Esophagus muscularis mucosa (tissue), 4 donors: ENCODE results near the gene CHRNB4. TPM values are rescaled to one million over a fixed set of nuclear protein-coding genes. Genes with fewer than 3 reads are reported as not detected.

ENCODE experiments used
- DNase-seq: peaks from one replicate; pipeline ENCODE4 v3.0.0-alpha.2; 2017; ENCODE audit errors: extremely low spot score
- H3K27ac ChIP-seq, 4 donors: fragments of 200-600 bp; sonication (generic); replicated peaks in 1 of 4; 1 replicate in 3 of 4; 2 replicates in 1 of 4; pipeline ENCODE4 v1.5.1; 2016 to 2019; ENCODE audit warnings: mild to moderate bottlenecking in 1 of 4
- H3K27me3 ChIP-seq, 4 donors: fragments of 200-600 bp; sonication (generic); one replicate each; pipeline versions ENCODE4 v1.5.1 to v1.6.0; 2016 to 2019
- H3K36me3 ChIP-seq, 4 donors: fragments of 200-600 bp; sonication (generic); one replicate each; pipeline ENCODE4 v1.5.1; 2016 to 2019
- H3K4me1 ChIP-seq, 4 donors: fragments of 200-600 bp; sonication (generic); one replicate each; pipeline ENCODE4 v1.5.1; 2016 to 2019
- H3K4me3 ChIP-seq, 4 donors: fragments of 200-600 bp; sonication (generic); 1 replicate in 2 of 4; 2 replicates in 2 of 4; pipeline ENCODE4 v1.5.1; 2016 to 2019; ENCODE audit warnings: mild to moderate bottlenecking in 4 of 4, moderate library complexity in 1 of 4
- H3K9me3 ChIP-seq, 4 donors: fragments of 200-600 bp; sonication (generic); 1 replicate in 3 of 4; 2 replicates in 1 of 4; pipeline ENCODE4 v1.5.1; 2016 to 2019
- EP300 ChIP-seq: sonication (generic); formaldehyde crosslinking; IDR thresholded peaks from one replicate; pipeline ENCODE4 v1.6.1; 2017; ENCODE audit warnings: antibody characterized with exemption
- POLR2A ChIP-seq: fragments of 450-650 bp; IDR thresholded peaks from one replicate; pipeline ENCODE4 v1.6.1; 2017; ENCODE audit warnings: antibody characterized with exemption, moderate library complexity, mild to moderate bottlenecking, low read depth
- POLR2AphosphoS5 ChIP-seq, 2 donors: sonication (generic); formaldehyde crosslinking; IDR thresholded peaks; one replicate each; pipeline ENCODE4 v1.6.1; 2017; ENCODE audit warnings: antibody characterized with exemption in 2 of 2
- WGBS: methylation state at CpG from one replicate; pipeline ENCODE4 v1.1.5; 2018; 5-methylcytosine and 5-hydroxymethylcytosine counted together
- intact Hi-C: fragments of 100-400 bp; cut with DNase I; formaldehyde crosslinking; loops from one replicate; pipeline ENCODE4 v1.15.1; 2023
- total RNA-seq, 4 donors: library from RNA; depleted of rRNA; stranded (reverse); fragments of >200 nt; gene quantifications; one replicate each; pipeline versions ENCODE4 v1.1.0 to v1.2.1, GENCODE V29; 2016
- TF ChIP-seq, protein P1 (sequence below), 3 experiments: fragments of 200-600 bp in 2 of 3; fragments of 450-650 bp in 1 of 3; sonication (generic) in 2 of 3; IDR thresholded peaks; one replicate each; pipeline ENCODE4 v1.5.1; 2017 to 2019; ENCODE audit warnings: antibody characterized with exemption in 3 of 3, mild to moderate bottlenecking in 2 of 3, moderate library complexity in 1 of 3

Gene CHRNB4
- total RNA-seq, 4 donors from 2014 or later = 0.26 to 0.50 (median 0.34) TPM; not detected in 1

DNA sequence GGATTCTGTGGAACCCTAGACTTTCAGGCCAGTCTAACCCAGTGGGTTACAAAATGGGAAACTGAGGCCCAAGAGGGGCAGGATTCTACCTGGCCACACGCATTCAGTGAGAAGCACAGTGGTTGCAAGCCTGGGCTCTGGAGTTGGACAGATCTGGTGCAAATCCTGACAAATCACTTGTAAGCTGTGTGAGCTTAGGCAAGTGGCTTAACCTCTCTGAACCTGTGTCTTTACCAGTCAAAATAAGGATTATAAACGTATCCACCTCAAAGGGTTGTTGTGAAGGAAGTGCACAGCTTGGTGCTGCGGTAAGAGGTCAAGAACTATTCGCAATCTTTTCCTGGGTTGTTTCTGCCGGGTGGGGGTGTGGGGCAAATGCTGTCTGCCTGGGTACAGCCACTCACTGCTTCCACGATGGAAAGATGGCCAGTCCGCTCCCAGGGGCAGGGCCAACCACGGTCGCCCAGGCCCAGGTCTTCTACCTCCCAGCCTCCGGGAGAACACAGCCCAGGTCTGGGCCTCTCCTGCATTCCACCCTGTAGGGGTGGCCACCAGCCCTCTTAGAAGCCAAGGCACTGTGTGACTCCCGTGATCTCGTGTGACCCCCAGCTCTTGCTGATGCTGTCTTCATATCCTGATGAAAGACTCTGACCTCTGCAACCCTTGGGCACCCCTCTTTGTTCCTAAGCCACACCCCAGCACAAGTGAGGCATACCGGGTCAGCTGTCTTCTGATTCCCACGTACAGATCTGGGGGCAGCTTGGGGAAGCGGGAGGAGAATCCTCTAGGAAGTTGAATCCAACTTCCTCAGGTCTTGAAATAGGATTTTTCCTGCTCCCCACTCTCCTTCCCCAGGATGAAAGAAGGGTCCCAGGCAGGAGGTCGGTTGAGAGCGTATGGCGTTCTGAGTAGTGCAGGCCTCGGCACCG lies 21.7 kb downstream of the CHRNB4 start:
- H3K27me3 ChIP-seq = peaks cover 0 to 50% (median 26%) of the 10 kb centered on the region in 4 donors
- H3K36me3 ChIP-seq = no peaks in the 10 kb centered on the region
- H3K4me3 ChIP-seq = peak overlapping the region in 1 of 4 donors; percentile 40
- H3K9me3 ChIP-seq = no peaks in the 10 kb centered on the region
- H3K27ac ChIP-seq = no peak overlapping the region
- intact Hi-C loops = loop anchor here (2.0 to 5.0 kb wide), 2 partner anchors 90 to 133 kb away; no protein-coding TSS in a partner anchor
- no peak for DNase-seq
- H3K4me1 ChIP-seq = peaks cover 12 to 29% (median 27%) of the 10 kb centered on the region in 4 donors
- WGBS = 50% methylated on average over 15 of the region's 20 CpGs
- TF ChIP-seq POLR2A (no peak), EP300 (no peak)
- TF ChIP-seq, protein P1, sequence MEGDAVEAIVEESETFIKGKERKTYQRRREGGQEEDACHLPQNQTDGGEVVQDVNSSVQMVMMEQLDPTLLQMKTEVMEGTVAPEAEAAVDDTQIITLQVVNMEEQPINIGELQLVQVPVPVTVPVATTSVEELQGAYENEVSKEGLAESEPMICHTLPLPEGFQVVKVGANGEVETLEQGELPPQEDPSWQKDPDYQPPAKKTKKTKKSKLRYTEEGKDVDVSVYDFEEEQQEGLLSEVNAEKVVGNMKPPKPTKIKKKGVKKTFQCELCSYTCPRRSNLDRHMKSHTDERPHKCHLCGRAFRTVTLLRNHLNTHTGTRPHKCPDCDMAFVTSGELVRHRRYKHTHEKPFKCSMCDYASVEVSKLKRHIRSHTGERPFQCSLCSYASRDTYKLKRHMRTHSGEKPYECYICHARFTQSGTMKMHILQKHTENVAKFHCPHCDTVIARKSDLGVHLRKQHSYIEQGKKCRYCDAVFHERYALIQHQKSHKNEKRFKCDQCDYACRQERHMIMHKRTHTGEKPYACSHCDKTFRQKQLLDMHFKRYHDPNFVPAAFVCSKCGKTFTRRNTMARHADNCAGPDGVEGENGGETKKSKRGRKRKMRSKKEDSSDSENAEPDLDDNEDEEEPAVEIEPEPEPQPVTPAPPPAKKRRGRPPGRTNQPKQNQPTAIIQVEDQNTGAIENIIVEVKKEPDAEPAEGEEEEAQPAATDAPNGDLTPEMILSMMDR (IDR thresholded peaks at IDR 0.05) = no peak

DNA sequence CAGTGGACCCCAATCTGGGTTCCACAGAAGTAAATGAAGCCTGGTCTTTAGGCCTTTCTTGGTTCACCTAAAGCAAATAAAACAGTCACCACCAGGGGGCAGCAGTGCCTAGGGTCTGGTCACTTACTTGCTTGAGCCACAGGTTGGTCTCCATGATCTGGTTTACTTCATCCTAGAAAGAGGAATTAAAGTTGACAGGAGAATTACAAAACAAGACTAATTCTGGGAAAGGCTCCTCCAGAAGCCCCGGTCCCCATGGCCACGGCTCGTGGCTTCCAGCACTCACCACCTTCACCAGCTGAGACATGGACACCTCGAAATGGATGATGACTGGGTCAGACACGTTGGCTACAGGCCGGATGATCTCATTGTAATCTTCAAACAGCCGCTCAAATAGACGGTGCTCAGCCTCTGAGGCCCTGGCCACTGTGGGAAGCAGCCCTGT lies 22.5 kb downstream of the CHRNB4 start:
- peak; percentile 98 for DNase-seq
- no peaks in the 10 kb centered on the region for H3K9me3 ChIP-seq
- no peak for TF ChIP-seq EP300
- TF ChIP-seq, protein P1 (IDR thresholded peaks at IDR 0.05) = peak; percentile 82 to 89 (median 88)
- peak in 1 of 2 donors; percentile 81 for TF ChIP-seq POLR2AphosphoS5 (IDR thresholded peaks at IDR 0.05)
- no peak for TF ChIP-seq POLR2A
- no peak overlapping the region for H3K4me3 ChIP-seq
- peaks cover 12 to 29% (median 27%) of the 10 kb centered on the region in 4 donors for H3K4me1 ChIP-seq
- no peak overlapping the region for H3K27ac ChIP-seq
- H3K27me3 ChIP-seq = peaks cover 0 to 45% (median 26%) of the 10 kb centered on the region in 4 donors
- 14% methylated on average over 8 of the region's 8 CpGs for WGBS
- intact Hi-C loops = loop anchor here (2.0 to 5.0 kb wide), 2 partner anchors 90 to 134 kb away; no protein-coding TSS in a partner anchor
- H3K36me3 ChIP-seq = no peaks in the 10 kb centered on the region

DNA sequence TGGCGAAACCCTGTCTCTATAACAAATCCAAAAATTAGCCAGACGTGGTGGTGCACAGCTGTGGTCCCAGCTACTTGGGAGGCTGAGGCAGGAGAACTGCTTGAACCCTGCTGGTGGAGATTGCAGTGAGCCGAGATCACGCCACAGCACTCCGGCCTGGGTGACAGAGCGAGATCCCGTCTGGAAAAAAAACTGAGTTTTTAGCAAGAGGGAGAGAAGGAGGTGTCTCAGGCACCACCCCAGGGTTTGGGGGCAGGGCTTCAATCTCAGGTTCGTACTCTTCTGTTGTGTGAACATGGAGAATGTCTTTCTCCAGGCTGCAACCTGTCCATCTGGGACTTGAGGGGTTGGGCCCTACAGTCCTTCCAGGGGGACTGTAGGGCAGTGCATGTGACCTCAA lies 22.9 kb downstream of the CHRNB4 start:
- Histone ChIP-seq H3K9me3 (no peaks in the 10 kb centered on the region), H3K27ac (no peak overlapping the region), H3K4me1 (peaks cover 12 to 29% (median 27%) of the 10 kb centered on the region in 4 donors), H3K36me3 (no peaks in the 10 kb centered on the region), H3K4me3 (no peak overlapping the region), H3K27me3 (peaks cover 0 to 44% (median 26%) of the 10 kb centered on the region in 4 donors)
- TF ChIP-seq EP300 (no peak), POLR2AphosphoS5 (IDR thresholded peaks at IDR 0.05) (no peak), POLR2A (no peak)
- TF ChIP-seq, protein P1 (IDR thresholded peaks at IDR 0.05) = no peak
- intact Hi-C loops = loop anchor here (2.0 to 5.0 kb wide), 2 partner anchors 91 to 134 kb away; no protein-coding TSS in a partner anchor
- DNase-seq = no peak
- 80% methylated on average over 8 of the region's 8 CpGs for WGBS

DNA sequence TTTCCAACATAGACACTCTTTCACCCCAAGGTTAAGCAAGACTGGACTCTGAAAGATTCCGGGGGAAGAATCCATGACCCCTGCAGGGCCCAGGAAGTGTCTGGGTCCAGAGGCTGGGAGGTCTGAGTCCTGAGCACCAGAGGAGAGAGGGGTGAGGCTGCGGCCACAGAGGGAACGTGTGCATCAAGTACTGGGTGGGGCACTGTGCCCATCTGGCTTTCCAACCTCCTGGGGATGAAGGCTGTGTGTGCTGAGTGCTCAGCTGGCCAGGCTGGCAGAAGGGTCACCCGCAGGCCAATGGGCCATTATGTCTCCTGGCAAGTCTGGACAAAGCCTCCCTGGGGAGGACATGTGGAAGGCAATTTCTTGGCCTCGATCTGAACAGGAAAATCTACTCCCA lies 23.5 kb downstream of the CHRNB4 start:
- 78% methylated on average over 5 of the region's 5 CpGs for WGBS
- H3K4me3 ChIP-seq = no peak overlapping the region
- H3K4me1 ChIP-seq = peaks cover 12 to 29% (median 27%) of the 10 kb centered on the region in 4 donors
- H3K9me3 ChIP-seq = no peaks in the 10 kb centered on the region
- H3K27ac ChIP-seq = no peak overlapping the region
- DNase-seq = no peak
- intact Hi-C loops = loop anchor here (5.0 kb wide), 1 partner anchor 135 kb away; no protein-coding TSS in a partner anchor
- no peak for TF ChIP-seq POLR2A
- peaks cover 0 to 40% (median 26%) of the 10 kb centered on the region in 4 donors for H3K27me3 ChIP-seq
- H3K36me3 ChIP-seq = no peaks in the 10 kb centered on the region

DNA sequence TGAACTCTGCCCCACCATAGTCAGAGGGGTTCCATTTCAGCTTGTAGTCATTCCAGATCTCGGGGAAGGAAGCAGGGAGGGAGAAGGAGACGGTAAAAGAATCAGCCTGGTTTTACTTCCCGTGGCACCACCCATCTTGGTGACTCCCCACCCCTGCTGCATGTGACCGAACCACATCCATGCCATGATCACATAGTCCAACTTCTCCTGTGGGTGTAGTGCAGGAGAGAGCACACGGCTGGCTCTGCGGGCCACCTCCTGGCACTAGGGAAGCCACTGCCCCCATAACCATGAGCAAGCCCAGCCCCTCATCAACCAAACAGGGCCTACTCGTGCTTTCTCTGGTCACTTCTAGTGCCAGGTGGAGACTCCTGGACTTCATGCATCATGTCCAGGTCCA lies 23.9 kb downstream of the CHRNB4 start:
- 74% methylated on average over 6 of the region's 7 CpGs for WGBS
- Histone ChIP-seq H3K4me1 (peaks cover 12 to 29% (median 27%) of the 10 kb centered on the region in 4 donors), H3K27me3 (peaks cover 0 to 36% (median 25%) of the 10 kb centered on the region in 4 donors), H3K4me3 (no peak overlapping the region), H3K9me3 (no peaks in the 10 kb centered on the region), H3K27ac (no peak overlapping the region), H3K36me3 (no peaks in the 10 kb centered on the region)
- TF ChIP-seq POLR2AphosphoS5 (IDR thresholded peaks at IDR 0.05) (no peak), EP300 (no peak), POLR2A (no peak)
- TF ChIP-seq, protein P1 (IDR thresholded peaks at IDR 0.05) = no peak
- intact Hi-C loops = loop anchor here (5.0 kb wide), 1 partner anchor 135 kb away; no protein-coding TSS in a partner anchor
- DNase-seq = no peak
